IMR-90 (cell line): ENCODE measurements around the gene CNFN. TPM values are rescaled to one million over a fixed set of nuclear protein-coding genes. Genes with fewer than 3 reads are reported as not detected.
A peak's percentile ranks its signal among the peaks of the same experiment; 100 is the strongest.

Experiments
- ATAC-seq: fragments of 200-7000 bp; cut with Tn5 transposase; 2 replicates; pipeline ENCODE4 v1.9.1; 2020; ENCODE audit warnings: low read depth, mild to moderate bottlenecking, moderate library complexity
- BruUV-seq: library from RNA; stranded (reverse); fragments of 400-500 nt; replicated peaks from 2 replicates; lab custom pipeline; 2021; lab: Mats Ljungman, UMichigan
- CTCF ChIA-PET: fragments of 300-600 bp; formaldehyde crosslinking; extraction: SDS; loops from one replicate; lab custom pipeline; 2021; ENCODE audit warnings: antibody characterized with exemption; lab: Yijun Ruan, JAX
- POLR2A ChIA-PET: fragments of 300-600 bp; sonication (Branson Sonifier 250); formaldehyde crosslinking; loops from one replicate; lab custom pipeline; 2022; ENCODE audit warnings: antibody characterized with exemption; ENCODE audit not compliant: unreplicated experiment; lab: Charles Lee
- DNase-seq: peaks from one replicate; pipeline ENCODE4 v3.0.0; 2013
- H2AFZ ChIP-seq: replicated peaks from 2 replicates; pipeline ENCODE3; 2013; ENCODE audit warnings: low read length, mild to moderate bottlenecking; ENCODE audit not compliant: poor library complexity
- H2AK5ac ChIP-seq: 2 replicates; pipeline ENCODE4 v1.6.1; 2013; ENCODE audit warnings: low read depth, low read length, inconsistent platforms
- H2AK9ac ChIP-seq: replicated peaks from 2 replicates; pipeline ENCODE3; 2013; ENCODE audit warnings: mild to moderate bottlenecking, low read depth, low read length, moderate library complexity; ENCODE audit not compliant: poor library complexity
- H2BK120ac ChIP-seq: 2 replicates; pipeline ENCODE4 v1.6.1; 2013; ENCODE audit warnings: low read depth, low read length, inconsistent platforms
- H2BK15ac ChIP-seq: 3 replicates; pipeline ENCODE4 v1.6.1; 2013; ENCODE audit warnings: low read depth, low read length, inconsistent platforms
- H2BK20ac ChIP-seq: 2 replicates; pipeline ENCODE4 v1.6.1; 2013; ENCODE audit warnings: low read depth, mild to moderate bottlenecking, inconsistent platforms, low read length, moderate library complexity
- H2BK5ac ChIP-seq: 2 replicates; pipeline ENCODE4 v1.6.1; 2013; ENCODE audit warnings: mild to moderate bottlenecking, low read depth, low read length, inconsistent platforms; ENCODE audit not compliant: poor library complexity, severe bottlenecking
- H3K14ac ChIP-seq: replicated peaks from 2 replicates; pipeline ENCODE4 v1.6.1; 2013; ENCODE audit warnings: low read depth, low read length, inconsistent platforms
- H3K18ac ChIP-seq: 2 replicates; pipeline ENCODE4 v1.6.1; 2013; ENCODE audit warnings: low read depth, low read length, control low read depth
- H3K23ac ChIP-seq: 2 replicates; pipeline ENCODE4 v1.6.1; 2013; ENCODE audit warnings: low read depth, low read length, inconsistent platforms
- H3K27ac ChIP-seq: 2 replicates; pipeline ENCODE4 v1.5.1; 2013; ENCODE audit warnings: mild to moderate bottlenecking, control low read depth, low read length; ENCODE audit not compliant: insufficient read depth
- H3K27me3 ChIP-seq: 2 replicates; pipeline ENCODE4 v1.6.1; 2013; ENCODE audit warnings: low read length; ENCODE audit not compliant: control insufficient read depth, insufficient read depth
- H3K36me3 ChIP-seq: 2 replicates; pipeline ENCODE4 v1.6.1; 2013; ENCODE audit warnings: low read length, mixed read lengths; ENCODE audit not compliant: control insufficient read depth, insufficient read depth
- H3K4ac ChIP-seq: 2 replicates; pipeline ENCODE4 v1.6.1; 2013; ENCODE audit warnings: low read depth, low read length, inconsistent platforms
- H3K4me1 ChIP-seq: 2 replicates; pipeline ENCODE4 v1.6.1; 2013; ENCODE audit warnings: low read length, mixed read lengths; ENCODE audit not compliant: control insufficient read depth, insufficient read depth
- H3K4me2 ChIP-seq: 2 replicates; pipeline ENCODE4 v1.6.1; 2013; ENCODE audit warnings: low read depth, mild to moderate bottlenecking, control low read depth, low read length, moderate library complexity
- H3K4me3 ChIP-seq: 2 replicates; pipeline ENCODE4 v1.5.1; 2013; ENCODE audit warnings: low read depth, mild to moderate bottlenecking, control low read depth, low read length, moderate library complexity; ENCODE audit not compliant: insufficient read depth
- H3K56ac ChIP-seq: 2 replicates; pipeline ENCODE4 v1.6.1; 2013; ENCODE audit warnings: low read length, inconsistent platforms; ENCODE audit not compliant: insufficient read depth; ENCODE audit errors: extremely low read depth
- H3K79me1 ChIP-seq, 2 experiments: 2 replicates each; pipeline ENCODE4 v1.6.1; 2013; ENCODE audit warnings: low read length in 2 of 2, inconsistent platforms in 1 of 2, low read depth in 1 of 2
- H3K9ac ChIP-seq: 2 replicates; pipeline ENCODE4 v1.6.1; 2013; ENCODE audit warnings: low read depth, low read length, control low read depth
- H3K9me1 ChIP-seq: 2 replicates; pipeline ENCODE4 v1.6.1; 2013; ENCODE audit warnings: low read length, inconsistent platforms; ENCODE audit not compliant: insufficient read depth
- H3K9me3 ChIP-seq: 2 replicates; pipeline ENCODE4 v1.6.1; 2013; ENCODE audit warnings: low read length; ENCODE audit not compliant: control insufficient read depth, insufficient read depth
- H4K20me1 ChIP-seq: 2 replicates; pipeline ENCODE4 v1.6.1; 2013; ENCODE audit warnings: low read length, inconsistent platforms; ENCODE audit not compliant: insufficient read depth
- H4K5ac ChIP-seq: 2 replicates; pipeline ENCODE4 v1.6.1; 2013; ENCODE audit warnings: mild to moderate bottlenecking, low read depth, low read length, control low read depth
- H4K8ac ChIP-seq, 2 experiments: 2 replicates each; pipeline ENCODE4 v1.6.1; 2013; ENCODE audit warnings: low read depth in 2 of 2, low read length in 2 of 2, control low read depth in 1 of 2, inconsistent platforms in 1 of 2
- H4K91ac ChIP-seq: 2 replicates; pipeline ENCODE4 v1.6.1; 2013; ENCODE audit warnings: low read depth, low read length, inconsistent platforms; ENCODE audit not compliant: insufficient read depth
- BHLHE40 ChIP-seq: fragments of 150-350 bp; IDR thresholded peaks from 2 replicates; pipeline ENCODE4 v1.6.1; 2016; ENCODE audit warnings: mild to moderate bottlenecking, low read depth, low read length
- CEBPB ChIP-seq: IDR thresholded peaks from 2 replicates; pipeline ENCODE4 v1.6.1; 2012; ENCODE audit warnings: low read depth, low read length, improper control_type of control experiment
- CHD1 ChIP-seq: IDR thresholded peaks from 2 replicates; pipeline ENCODE4 v1.6.1; 2012; ENCODE audit warnings: low read depth, low read length, improper control_type of control experiment
- ELK1 ChIP-seq: fragments of 150-350 bp; IDR thresholded peaks from 2 replicates; pipeline ENCODE4 v1.6.1; 2016; ENCODE audit warnings: low read depth, mild to moderate bottlenecking, low read length, moderate library complexity, borderline replicate concordance
- FOS ChIP-seq: fragments of 150-350 bp; IDR thresholded peaks from 2 replicates; pipeline ENCODE4 v1.6.1; 2016; ENCODE audit warnings: low read depth, low read length
- MAFK ChIP-seq: IDR thresholded peaks from 2 replicates; pipeline ENCODE4 v1.6.1; 2012; ENCODE audit warnings: low read depth, low read length, improper control_type of control experiment
- RAD21 ChIP-seq: IDR thresholded peaks from 2 replicates; pipeline ENCODE4 v1.6.1; 2012; ENCODE audit warnings: low read length, improper control_type of control experiment
- RFX5 ChIP-seq: IDR thresholded peaks from 2 replicates; pipeline ENCODE4 v1.8.0; 2012; ENCODE audit warnings: low read depth, mild to moderate bottlenecking, low read length, moderate library complexity
- SMC3 ChIP-seq: fragments of 150-350 bp; IDR thresholded peaks from 2 replicates; pipeline ENCODE4 v1.6.1; 2016; ENCODE audit warnings: low read depth, mild to moderate bottlenecking, antibody characterized with exemption, low read length, moderate library complexity
- WGBS, 2 experiments: methylation state at CpG; one replicate each; pipeline versions ENCODE4 v1.1.5 to v1.1.7; 2013; ENCODE audit warnings: missing lambda C conversion rate in 2 of 2; ENCODE audit not compliant: insufficient read length in 1 of 2; ENCODE audit errors: extremely low coverage in 2 of 2; 5-methylcytosine and 5-hydroxymethylcytosine counted together
- dilution Hi-C: fragments of 300-500 bp; cut with HindIII; formaldehyde crosslinking; loops from one replicate; pipeline ENCODE4 v1.14.3; 2018; ENCODE audit warnings: low sequenced_read_pairs; ENCODE audit not compliant: unreplicated experiment
- in situ Hi-C: fragments of 300-500 bp; cut with MboI; formaldehyde crosslinking; loops from 3 replicates; pipeline ENCODE4 v1.14.3; 2019; ENCODE audit warnings: low sequenced_read_pairs, inconsistent platforms, mixed read lengths
- intact Hi-C: fragments of 100-400 bp; cut with micrococcal nuclease; formaldehyde crosslinking; loops from 2 replicates; pipeline ENCODE4 v1.10.0; 2022
- polyA plus RNA-seq, 3 experiments: library from polyadenylated mRNA; depleted of rRNA; stranded (reverse); fragments of >200 nt; gene quantifications; 2 replicates each; pipeline ENCODE4 v1.2.3, GENCODE V29; 2012; ENCODE audit warnings: low replicate concordance in 1 of 3
- total RNA-seq: library from RNA; depleted of rRNA; stranded (reverse); fragments of >200 nt; gene quantifications from 2 replicates; pipeline ENCODE4 v1.2.3, GENCODE V29; 2012

The CNFN gene
- total and polyA plus RNA-seq, 2 of the 4 experiments (the other 2 are of a cell fraction), result 1.2 TPM; not detected in 1

GRCh38 chr19:42422092-42422900 is 32.2 kb upstream of the CNFN start:
- no peak overlapping the region for H3K9ac ChIP-seq
- no peak for DNase-seq

More at GRCh38 chr19:42422092-42422900, 32.2 kb upstream of the CNFN start:
- H4K20me1 ChIP-seq, result peaks cover 11% of the 10 kb centered on the region; the same call in 1 of the 2 replicates
- intact Hi-C loops (no loop called here), in situ Hi-C loops (no loop called here), dilution Hi-C loops (no loop called here)
- H2AFZ ChIP-seq, result peak overlapping the region; percentile 96
- BruUV-seq, result no TSS peak
- ATAC-seq, result no peak
- no peak overlapping the region for H3K14ac ChIP-seq
- TF ChIP-seq RFX5 (no peak), SMC3 (no peak), FOS (no peak), CEBPB (no peak), MAFK (no peak), CHD1 (no peak), ELK1 (no peak), BHLHE40 (no peak), RAD21 (no peak)
- H3K4me2 ChIP-seq, result peak overlapping the region; percentile 84
- H3K9me3 ChIP-seq, result no peaks in the 10 kb centered on the region
- H2BK120ac ChIP-seq, result no peak overlapping the region
- H3K56ac ChIP-seq, result no peak overlapping the region
- CTCF ChIA-PET, result interaction anchor here (2.0 kb wide), 1 partner anchor 18 kb away, joined by 9 read pairs; no protein-coding TSS in a partner anchor
- no peak overlapping the region; the same call in 1 of the 2 replicates for H3K4me3 ChIP-seq
- H3K23ac ChIP-seq, result peak overlapping the region; percentile 26; the same call in 1 of the 2 replicates
- H4K8ac ChIP-seq, result peak overlapping the region in 1 of 2 experiments; percentile 84; a peak in 1 of 4 replicates
- H3K79me1 ChIP-seq, result peaks cover 4 to 19% of the 10 kb centered on the region in 2 experiments; a peak in 2 of 4 replicates
- peak overlapping the region; percentile 22 for H2AK9ac ChIP-seq
- WGBS, 2 experiments, result 66% methylated on average over 7 of the region's 17 CpGs; no CpG with 5 or more reads in 1 of the 2 experiments
- H3K36me3 ChIP-seq, result no peaks in the 10 kb centered on the region
- H2BK15ac ChIP-seq, result no peak overlapping the region
- no peak overlapping the region for H2BK5ac ChIP-seq
- no peak overlapping the region for H4K5ac ChIP-seq
- H2AK5ac ChIP-seq, result peak overlapping the region; percentile 48
- H3K4ac ChIP-seq, result peak overlapping the region; percentile 11; the same call in 1 of the 2 replicates
- no peaks in the 10 kb centered on the region for H3K27me3 ChIP-seq
- H3K4me1 ChIP-seq, result peaks cover 9% of the 10 kb centered on the region
- POLR2A ChIA-PET, result no interaction called here
- no peak overlapping the region for H2BK20ac ChIP-seq
- no peak overlapping the region for H4K91ac ChIP-seq
- no peak overlapping the region for H3K18ac ChIP-seq
- H3K27ac ChIP-seq, result no peak overlapping the region
- H3K9me1 ChIP-seq, result peaks cover 11% of the 10 kb centered on the region
